Measurements from ENCODE around the gene NCK1.
"Not testable (repeated sequence)": the region's sequence is repeated elsewhere in the genome, so short reads cannot be mapped to it uniquely, and the experiment has no call there.

NCK1 gene

DNA sequence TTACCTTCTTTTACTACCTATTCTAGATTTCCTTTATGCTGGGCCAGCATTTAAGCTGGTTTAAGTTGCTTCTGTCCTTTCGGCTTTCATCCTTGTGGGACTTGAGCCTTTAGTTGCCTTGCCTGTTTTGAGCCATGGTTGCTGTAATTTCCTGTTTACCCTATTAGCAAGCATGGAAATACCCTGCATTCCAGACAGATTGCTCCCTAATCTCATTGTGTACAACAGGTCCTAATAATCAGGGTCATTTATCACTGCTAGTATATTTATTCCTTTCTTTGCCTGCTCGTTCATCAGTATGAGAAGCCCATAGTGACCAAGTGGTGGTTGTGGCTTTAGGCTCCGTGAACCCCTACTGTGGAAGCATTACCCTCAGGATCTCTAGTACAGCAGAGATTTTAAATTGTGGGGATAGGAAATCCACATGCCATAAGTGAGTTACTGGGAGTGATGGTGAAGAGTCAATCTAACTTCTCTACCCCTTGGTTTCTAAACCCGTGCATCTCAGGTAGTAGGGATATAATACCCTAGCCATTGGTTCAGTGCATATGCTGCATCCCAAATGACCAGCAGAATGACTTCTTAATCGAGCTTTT is 31.9 kb downstream of the NCK1 start:
- Histone ChIP-seq H3K27me3 (ENCODE audit: insufficient read depth, low read length) (no peaks in the 10 kb centered on the region), H3K36me3 (ENCODE audit: insufficient read depth, low read length) (peaks cover 9% of the 10 kb centered on the region; the same call in 1 of the 2 replicates), H3K4me3 (ENCODE audit: low read depth, low read length) (0 out of 2 replicates have a peak overlapping the region, but pooled peaks have one; percentile 1), H2AFZ (ENCODE audit: low read length, unreplicated experiment) (no peak overlapping the region), H3K27ac (ENCODE audit: low read depth, low read length) (peak overlapping the region; percentile 55), H3K4me1 (ENCODE audit: control insufficient read depth, insufficient read depth, low read length, unreplicated experiment) (peaks cover 15% of the 10 kb centered on the region), H3K79me2 (ENCODE audit: control insufficient read depth, insufficient read depth, low read length, unreplicated experiment) (peaks cover 73% of the 10 kb centered on the region)

DNA sequence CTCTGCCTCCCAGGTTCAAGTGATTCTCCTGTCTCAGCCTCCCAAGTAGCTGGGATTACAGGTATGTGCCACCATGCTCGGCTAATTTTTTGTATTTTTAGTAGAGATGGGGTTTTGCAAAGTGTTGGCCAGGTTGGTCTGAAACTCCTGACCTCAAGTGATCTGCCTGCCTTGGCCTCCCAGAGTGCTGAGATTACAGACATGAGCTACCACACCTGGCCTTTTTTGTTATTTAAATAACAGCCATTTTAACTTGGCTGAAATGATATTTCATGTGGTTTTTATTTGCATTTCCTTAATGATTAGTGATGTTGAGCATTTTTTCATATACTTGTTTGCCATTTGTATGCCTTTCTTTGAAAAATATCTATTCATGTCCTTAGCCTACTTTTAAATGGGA is 35.2 kb downstream of the NCK1 start:
- H3K4me3 ChIP-seq (ENCODE audit: low read depth, low read length); H3K27ac ChIP-seq (ENCODE audit: low read depth, low read length); H3K27me3 ChIP-seq (ENCODE audit: insufficient read depth, low read length); H2AFZ ChIP-seq (ENCODE audit: low read length, unreplicated experiment): not testable (repeated sequence)
- peaks cover 15% of the 10 kb centered on the region for H3K36me3 ChIP-seq (ENCODE audit: insufficient read depth, low read length)
- peaks cover 15% of the 10 kb centered on the region for H3K4me1 ChIP-seq (ENCODE audit: control insufficient read depth, insufficient read depth, low read length, unreplicated experiment)
- H3K79me2 ChIP-seq (ENCODE audit: control insufficient read depth, insufficient read depth, low read length, unreplicated experiment): peaks cover 78% of the 10 kb centered on the region

DNA sequence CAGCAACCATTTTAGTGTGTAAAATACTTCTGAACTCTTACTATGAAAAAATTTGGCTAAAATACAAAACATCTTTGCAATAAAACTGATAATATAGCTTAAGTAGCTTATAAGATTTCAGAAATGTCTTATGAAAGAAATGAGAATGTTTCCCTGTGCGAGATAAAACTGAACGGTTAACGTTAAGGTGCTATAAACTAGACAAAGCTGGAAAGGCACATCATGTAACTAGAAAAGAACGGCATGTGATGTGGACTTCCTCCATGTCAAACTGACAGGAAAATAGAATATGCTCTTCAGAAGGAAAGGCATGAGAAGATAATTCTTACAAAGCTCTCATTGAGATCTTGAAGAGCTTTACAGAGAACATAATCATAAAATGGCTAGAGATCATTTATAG is 36.5 kb downstream of the NCK1 start:
- Histone ChIP-seq H3K27me3 (ENCODE audit: insufficient read depth, low read length) (no peaks in the 10 kb centered on the region), H3K27ac (ENCODE audit: low read depth, low read length) (no peak overlapping the region), H2AFZ (ENCODE audit: low read length, unreplicated experiment) (no peak overlapping the region), H3K4me3 (ENCODE audit: low read depth, low read length) (no peak overlapping the region), H3K4me1 (ENCODE audit: control insufficient read depth, insufficient read depth, low read length, unreplicated experiment) (peaks cover 10% of the 10 kb centered on the region), H3K36me3 (ENCODE audit: insufficient read depth, low read length) (peaks cover 15% of the 10 kb centered on the region), H3K79me2 (ENCODE audit: control insufficient read depth, insufficient read depth, low read length, unreplicated experiment) (peaks cover 78% of the 10 kb centered on the region)

DNA sequence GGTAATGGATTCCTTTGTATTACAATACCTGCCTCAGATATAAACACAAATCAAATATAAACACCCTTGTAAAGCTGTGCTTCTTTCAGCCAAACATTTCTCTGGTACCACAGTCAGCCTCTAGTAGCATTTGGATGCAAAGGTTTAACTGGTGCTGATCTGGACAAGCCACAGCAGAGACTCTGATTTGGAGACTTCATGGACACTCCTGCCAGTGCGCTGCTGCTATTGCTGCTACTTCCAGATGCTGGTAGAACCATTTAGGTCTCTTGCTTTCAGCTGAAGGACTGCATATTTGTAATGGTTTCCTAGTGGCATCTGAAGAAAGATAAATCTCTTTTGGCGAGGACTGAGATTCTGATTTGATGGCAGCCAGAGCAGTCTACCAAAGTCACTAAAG is 36.9 kb downstream of the NCK1 start:
- H3K27me3 ChIP-seq (ENCODE audit: insufficient read depth, low read length): no peaks in the 10 kb centered on the region
- H3K4me1 ChIP-seq (ENCODE audit: control insufficient read depth, insufficient read depth, low read length, unreplicated experiment): peaks cover 6% of the 10 kb centered on the region
- peaks cover 78% of the 10 kb centered on the region for H3K79me2 ChIP-seq (ENCODE audit: control insufficient read depth, insufficient read depth, low read length, unreplicated experiment)
- no peak overlapping the region for H3K27ac ChIP-seq (ENCODE audit: low read depth, low read length)
- H3K36me3 ChIP-seq (ENCODE audit: insufficient read depth, low read length): peaks cover 15% of the 10 kb centered on the region
- H2AFZ ChIP-seq (ENCODE audit: low read length, unreplicated experiment): no peak overlapping the region
- H3K4me3 ChIP-seq (ENCODE audit: low read depth, low read length): no peak overlapping the region

DNA sequence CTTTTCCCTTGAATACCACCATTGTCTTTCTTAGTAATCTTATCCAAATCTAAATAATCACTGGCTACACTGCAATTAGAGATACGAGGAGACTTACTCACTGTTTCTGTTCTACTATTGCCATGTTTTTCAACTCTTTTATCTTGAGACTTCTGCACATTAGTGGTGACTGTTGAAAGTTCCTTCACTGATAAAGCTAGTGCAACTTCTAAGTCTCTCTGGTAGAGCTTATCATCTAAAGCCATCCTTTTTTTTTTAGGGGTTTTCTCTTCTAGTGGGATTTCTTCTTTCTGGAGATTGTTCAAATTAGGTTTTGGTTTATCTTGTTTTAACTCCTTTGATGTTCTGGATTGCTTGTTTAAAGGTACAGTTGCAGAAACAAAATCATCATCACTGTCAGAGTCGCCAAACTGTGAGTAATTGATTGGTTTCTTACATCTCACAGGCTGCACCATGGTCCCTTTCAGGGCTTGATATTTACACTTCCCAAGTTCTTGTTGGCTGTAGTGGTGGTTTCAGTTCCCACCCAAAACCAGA is 37.7 kb downstream of the NCK1 start:
- Histone ChIP-seq H3K27me3 (ENCODE audit: insufficient read depth, low read length) (no peaks in the 10 kb centered on the region), H3K4me1 (ENCODE audit: control insufficient read depth, insufficient read depth, low read length, unreplicated experiment) (no peaks in the 10 kb centered on the region), H2AFZ (ENCODE audit: low read length, unreplicated experiment) (no peak overlapping the region), H3K79me2 (ENCODE audit: control insufficient read depth, insufficient read depth, low read length, unreplicated experiment) (peaks cover 78% of the 10 kb centered on the region), H3K4me3 (ENCODE audit: low read depth, low read length) (no peak overlapping the region), H3K36me3 (ENCODE audit: insufficient read depth, low read length) (peaks cover 15% of the 10 kb centered on the region), H3K27ac (ENCODE audit: low read depth, low read length) (no peak overlapping the region)

DNA sequence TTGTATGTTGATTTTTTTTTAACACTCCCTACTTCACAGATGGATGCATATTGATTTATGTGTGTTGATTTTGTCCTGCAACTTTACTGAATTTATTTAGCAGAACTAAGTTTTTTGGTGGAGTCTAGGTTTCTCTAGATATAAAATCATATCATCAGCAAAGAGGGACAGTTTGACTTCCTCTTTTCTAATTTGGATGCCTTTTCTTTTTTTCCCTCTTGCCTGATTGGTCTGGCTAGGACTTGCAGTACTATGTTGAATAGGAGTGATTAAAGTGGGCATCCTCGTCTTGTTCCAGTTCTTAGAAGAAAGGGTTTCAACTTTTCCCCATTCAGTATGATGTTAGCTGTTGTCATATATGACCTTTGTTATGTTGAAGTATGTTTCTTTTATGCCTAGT is 38.7 kb downstream of the NCK1 start:
- not testable (repeated sequence) for H3K27ac ChIP-seq (ENCODE audit: low read depth, low read length); H2AFZ ChIP-seq (ENCODE audit: low read length, unreplicated experiment); H3K4me3 ChIP-seq (ENCODE audit: low read depth, low read length); H3K27me3 ChIP-seq (ENCODE audit: insufficient read depth, low read length); H3K4me1 ChIP-seq (ENCODE audit: control insufficient read depth, insufficient read depth, low read length, unreplicated experiment)
- H3K36me3 ChIP-seq (ENCODE audit: insufficient read depth, low read length): peaks cover 19% of the 10 kb centered on the region
- peaks cover 86% of the 10 kb centered on the region for H3K79me2 ChIP-seq (ENCODE audit: control insufficient read depth, insufficient read depth, low read length, unreplicated experiment)

DNA sequence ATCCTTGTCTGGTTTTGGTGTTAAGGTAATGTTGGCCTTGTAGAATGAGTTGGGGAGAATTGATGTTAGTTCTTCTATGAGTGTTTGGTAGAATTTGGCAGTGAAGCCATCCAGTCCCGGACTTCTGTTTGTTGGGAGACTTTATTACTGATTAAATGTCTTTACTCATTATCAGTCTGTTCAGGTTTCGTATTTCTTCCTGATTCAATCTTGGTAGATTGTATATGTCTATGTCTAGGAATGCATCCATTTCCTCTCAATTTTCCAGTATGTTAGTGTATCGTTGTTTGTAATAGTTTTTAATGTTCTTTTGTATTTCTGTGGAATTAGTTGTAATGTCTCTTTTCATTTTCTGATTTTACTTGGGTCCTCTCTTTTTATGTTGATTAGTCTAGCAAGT is 39.4 kb downstream of the NCK1 start:
- Histone ChIP-seq H3K36me3 (ENCODE audit: insufficient read depth, low read length) (peaks cover 19% of the 10 kb centered on the region), H3K27me3 (ENCODE audit: insufficient read depth, low read length) (no peaks in the 10 kb centered on the region), H3K4me1 (ENCODE audit: control insufficient read depth, insufficient read depth, low read length, unreplicated experiment) (no peaks in the 10 kb centered on the region), H3K27ac (ENCODE audit: low read depth, low read length) (no peak overlapping the region), H3K4me3 (ENCODE audit: low read depth, low read length) (no peak overlapping the region), H3K79me2 (ENCODE audit: control insufficient read depth, insufficient read depth, low read length, unreplicated experiment) (peaks cover 87% of the 10 kb centered on the region), H2AFZ (ENCODE audit: low read length, unreplicated experiment) (no peak overlapping the region)

DNA sequence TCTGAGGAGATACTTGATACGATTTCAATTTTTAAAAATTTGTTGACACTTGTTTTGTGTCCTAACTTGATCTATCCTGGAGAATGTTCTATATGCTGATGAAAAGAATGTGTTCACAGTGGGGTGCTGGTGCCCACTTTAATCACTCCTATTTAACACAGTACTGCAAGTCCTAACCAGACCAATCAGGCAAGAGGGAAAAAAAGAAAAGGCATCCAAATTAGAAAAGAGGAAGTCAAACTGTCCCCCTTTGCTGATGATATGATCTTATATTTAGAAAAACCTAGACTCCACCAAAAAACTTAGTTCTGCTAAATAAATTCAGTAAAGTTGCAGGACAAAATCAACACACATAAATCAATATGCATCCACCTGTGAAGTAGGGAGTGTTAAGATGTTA is 40.5 kb downstream of the NCK1 start:
- Histone ChIP-seq H3K36me3 (ENCODE audit: insufficient read depth, low read length) (peaks cover 12% of the 10 kb centered on the region), H3K79me2 (ENCODE audit: control insufficient read depth, insufficient read depth, low read length, unreplicated experiment) (peaks cover 93% of the 10 kb centered on the region)
- not testable (repeated sequence) for H3K4me3 ChIP-seq (ENCODE audit: low read depth, low read length); H3K4me1 ChIP-seq (ENCODE audit: control insufficient read depth, insufficient read depth, low read length, unreplicated experiment); H3K27me3 ChIP-seq (ENCODE audit: insufficient read depth, low read length); H2AFZ ChIP-seq (ENCODE audit: low read length, unreplicated experiment); H3K27ac ChIP-seq (ENCODE audit: low read depth, low read length)

DNA sequence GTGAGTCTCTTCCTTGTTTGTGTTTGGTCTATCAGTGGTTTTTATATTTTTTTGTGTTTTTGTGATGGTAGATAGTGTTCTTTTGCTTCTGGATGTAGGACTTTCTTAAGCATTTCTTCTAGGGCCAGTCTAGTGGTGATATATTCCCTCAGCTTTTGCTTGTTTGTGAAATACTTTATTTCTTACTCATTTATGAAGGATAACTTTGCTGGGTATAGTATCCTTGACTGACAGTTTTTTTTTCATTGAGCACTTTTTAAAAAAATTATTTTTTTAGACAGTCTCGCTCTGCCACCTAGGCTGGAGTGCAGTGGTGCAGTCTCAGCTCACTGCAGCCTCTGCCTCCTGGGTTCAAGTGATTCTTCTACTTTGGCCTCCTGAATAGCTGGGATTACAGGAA is 41.9 kb downstream of the NCK1 start:
- peaks cover 97% of the 10 kb centered on the region for H3K79me2 ChIP-seq (ENCODE audit: control insufficient read depth, insufficient read depth, low read length, unreplicated experiment)
- no peak overlapping the region for H3K4me3 ChIP-seq (ENCODE audit: low read depth, low read length)

DNA sequence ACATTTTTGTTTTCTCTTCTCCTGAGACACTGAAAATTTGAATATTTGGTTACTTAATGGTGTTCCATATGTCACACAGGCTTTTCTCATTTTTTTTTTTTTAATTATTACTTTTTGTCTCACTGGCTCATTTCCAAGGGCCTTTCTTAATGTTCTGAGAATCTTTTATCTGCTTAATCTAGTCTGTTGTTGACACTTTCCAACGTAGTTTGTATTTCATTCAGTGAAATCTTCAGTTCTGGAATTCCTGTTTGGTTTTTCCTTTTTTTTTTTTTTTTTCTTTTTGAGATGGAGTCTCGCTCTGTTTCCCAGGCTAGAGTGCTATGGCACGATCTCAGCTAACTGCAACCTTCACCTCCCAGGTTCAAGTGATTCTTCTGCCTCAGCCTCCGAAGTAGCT is 42.7 kb downstream of the NCK1 start:
- H3K4me1 ChIP-seq (ENCODE audit: control insufficient read depth, insufficient read depth, low read length, unreplicated experiment): no peaks in the 10 kb centered on the region
- H3K27ac ChIP-seq (ENCODE audit: low read depth, low read length): no peak overlapping the region
- H3K27me3 ChIP-seq (ENCODE audit: insufficient read depth, low read length): no peaks in the 10 kb centered on the region
- H3K4me3 ChIP-seq (ENCODE audit: low read depth, low read length): no peak overlapping the region
- no peak overlapping the region for H2AFZ ChIP-seq (ENCODE audit: low read length, unreplicated experiment)
- H3K79me2 ChIP-seq (ENCODE audit: control insufficient read depth, insufficient read depth, low read length, unreplicated experiment): peaks cover 97% of the 10 kb centered on the region
- peaks cover 10% of the 10 kb centered on the region for H3K36me3 ChIP-seq (ENCODE audit: insufficient read depth, low read length)

More for the DNA sequence above, 41.9 kb downstream of the NCK1 start:
- Histone ChIP-seq H3K27me3 (ENCODE audit: insufficient read depth, low read length) (no peaks in the 10 kb centered on the region), H2AFZ (ENCODE audit: low read length, unreplicated experiment) (no peak overlapping the region), H3K27ac (ENCODE audit: low read depth, low read length) (no peak overlapping the region), H3K4me1 (ENCODE audit: control insufficient read depth, insufficient read depth, low read length, unreplicated experiment) (no peaks in the 10 kb centered on the region), H3K36me3 (ENCODE audit: insufficient read depth, low read length) (peaks cover 12% of the 10 kb centered on the region)

DNA sequence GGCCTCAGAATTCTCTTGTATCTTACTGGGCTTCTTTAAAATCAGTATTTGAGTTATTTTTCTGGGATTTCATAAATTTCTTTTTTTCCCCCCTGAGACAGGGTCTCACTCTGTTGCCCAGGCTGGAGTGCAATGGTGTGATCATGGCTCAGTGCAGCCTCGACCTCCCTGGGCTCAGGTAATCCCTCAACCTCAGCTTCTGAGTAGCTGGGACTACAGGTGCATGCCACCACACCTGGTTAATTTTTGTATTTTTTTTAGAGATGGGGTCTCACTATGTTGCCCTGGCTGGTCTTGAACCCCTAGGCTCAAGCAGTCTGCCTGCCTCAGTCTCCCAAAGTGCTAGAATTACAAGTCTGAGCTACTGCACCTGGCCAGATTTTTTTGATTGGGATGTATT is 43.5 kb downstream of the NCK1 start:
- no peak overlapping the region for H3K27ac ChIP-seq (ENCODE audit: low read depth, low read length)
- H3K4me1 ChIP-seq (ENCODE audit: control insufficient read depth, insufficient read depth, low read length, unreplicated experiment): peaks cover 2% of the 10 kb centered on the region
- H2AFZ ChIP-seq (ENCODE audit: low read length, unreplicated experiment): no peak overlapping the region
- H3K4me3 ChIP-seq (ENCODE audit: low read depth, low read length): no peak overlapping the region
- H3K36me3 ChIP-seq (ENCODE audit: insufficient read depth, low read length): 0 out of 2 replicates have a peak, but pooled peaks cover 4% of the 10 kb centered on the region
- H3K79me2 ChIP-seq (ENCODE audit: control insufficient read depth, insufficient read depth, low read length, unreplicated experiment): peaks cover 96% of the 10 kb centered on the region
- H3K27me3 ChIP-seq (ENCODE audit: insufficient read depth, low read length): no peaks in the 10 kb centered on the region

Measured in ACC112 (cell line).